ENCODE data around the gene ERC2. TPM values are rescaled to one million over a fixed set of nuclear protein-coding genes. Genes with fewer than 3 reads are reported as not detected.

Gene ERC2
- total RNA-seq, 2 donors from 2014 or later = 0.33 to 1.2 TPM

GRCh38 chr3:55620351-55621025 lies 847.8 kb downstream of the ERC2 start:
- DNase-seq (ENCODE audit: low spot score) (no peak), ATAC-seq (no peak)
- H3K36me3 Mint-ChIP-seq = no peaks in the 10 kb centered on the region
- peaks cover 4% of the 10 kb centered on the region for H3K9me3 Mint-ChIP-seq
- no peak overlapping the region for H3K27ac Mint-ChIP-seq
- H3K27me3 Mint-ChIP-seq = peaks cover 2 to 12% of the 10 kb centered on the region in 2 donors
- no peaks in the 10 kb centered on the region for H3K4me1 Mint-ChIP-seq (ENCODE audit: low read depth in 2 of 2)
- H3K4me3 Mint-ChIP-seq = no peak overlapping the region

GRCh38 chr3:55619046-55619808 lies 849.0 kb downstream of the ERC2 start:
- DNase-seq (ENCODE audit: low spot score) (no peak), ATAC-seq (no peak)
- Mint-ChIP-seq H3K9me3 (peaks cover 3% of the 10 kb centered on the region), H3K27me3 (peaks cover 1 to 12% of the 10 kb centered on the region in 2 donors), H3K4me1 (ENCODE audit: low read depth in 2 of 2) (no peaks in the 10 kb centered on the region), H3K27ac (no peak overlapping the region), H3K4me3 (no peak overlapping the region), H3K36me3 (no peaks in the 10 kb centered on the region)

GRCh38 chr3:55617385-55617784 lies 850.9 kb downstream of the ERC2 start:
- H3K9me3 Mint-ChIP-seq = no peaks in the 10 kb centered on the region
- peaks cover 0 to 12% of the 10 kb centered on the region in 2 donors for H3K27me3 Mint-ChIP-seq
- no peaks in the 10 kb centered on the region for H3K4me1 Mint-ChIP-seq (ENCODE audit: low read depth in 2 of 2)
- H3K27ac Mint-ChIP-seq = no peak overlapping the region
- ATAC-seq = no peak
- no peak for DNase-seq (ENCODE audit: low spot score)
- no peaks in the 10 kb centered on the region for H3K36me3 Mint-ChIP-seq
- H3K4me3 Mint-ChIP-seq = no peak overlapping the region

DNA sequence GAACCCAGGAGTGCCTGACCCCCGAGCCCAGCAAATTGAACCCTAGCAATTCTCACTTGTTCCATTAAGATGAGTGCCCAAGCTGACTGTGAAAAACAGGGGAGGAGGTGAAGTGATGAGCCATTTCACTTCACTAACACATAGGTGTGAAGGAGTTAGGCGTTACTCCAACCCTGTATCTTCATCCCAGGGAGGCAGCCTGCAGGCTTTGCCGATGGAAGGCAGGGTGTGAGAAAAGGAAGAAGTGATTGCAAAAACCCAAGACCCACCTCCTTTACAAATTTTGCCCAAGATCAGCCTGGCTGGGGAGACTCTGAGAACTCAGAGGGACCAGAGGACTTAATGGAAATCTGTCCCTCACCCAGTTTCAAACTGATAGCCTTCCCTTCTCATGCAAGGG lies 851.5 kb downstream of the ERC2 start:
- Mint-ChIP-seq H3K4me3 (no peak overlapping the region), H3K9me3 (no peaks in the 10 kb centered on the region), H3K27me3 (peaks cover 0 to 12% of the 10 kb centered on the region in 2 donors), H3K27ac (no peak overlapping the region), H3K36me3 (no peaks in the 10 kb centered on the region), H3K4me1 (ENCODE audit: low read depth in 2 of 2) (no peaks in the 10 kb centered on the region)
- DNase-seq (ENCODE audit: low spot score) = no peak
- ATAC-seq = no peak

DNA sequence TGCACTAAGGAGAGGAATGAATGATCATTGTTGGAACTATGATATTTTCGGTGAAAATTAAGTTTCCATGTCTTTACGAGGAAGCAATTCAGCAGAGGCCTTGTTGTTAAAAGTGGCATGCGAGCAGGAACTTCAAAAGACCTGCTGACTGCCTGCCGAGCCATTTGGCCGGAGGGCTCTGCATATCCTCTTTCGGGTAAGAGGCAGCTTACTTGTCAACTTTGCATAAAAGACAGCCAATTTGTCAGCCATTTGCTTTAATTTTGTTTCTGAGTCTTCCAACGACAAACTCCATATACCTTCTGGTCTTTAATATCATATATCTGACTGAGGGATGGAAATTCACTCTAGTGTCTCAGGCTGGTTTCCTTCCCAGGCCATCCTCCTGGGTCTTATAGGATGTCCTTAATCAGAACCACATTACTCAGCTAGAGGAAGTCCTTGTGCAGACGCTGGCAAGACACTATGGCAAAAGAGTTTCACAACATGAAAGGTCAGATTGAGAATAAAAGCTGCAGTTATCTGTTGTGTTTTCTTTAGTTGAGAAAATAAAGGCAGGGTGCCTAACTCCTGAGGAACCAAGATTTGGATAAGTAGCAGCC lies 852.5 kb downstream of the ERC2 start:
- no peak for ATAC-seq
- Mint-ChIP-seq H3K36me3 (no peaks in the 10 kb centered on the region), H3K27me3 (peaks cover 0 to 4% of the 10 kb centered on the region in 2 donors), H3K4me1 (ENCODE audit: low read depth in 2 of 2) (no peaks in the 10 kb centered on the region), H3K4me3 (no peak overlapping the region), H3K9me3 (no peaks in the 10 kb centered on the region), H3K27ac (no peak overlapping the region)
- no peak for DNase-seq (ENCODE audit: low spot score)

GRCh38 chr3:55615039-55615693 lies 853.1 kb downstream of the ERC2 start:
- no peak for DNase-seq (ENCODE audit: low spot score)
- Mint-ChIP-seq H3K9me3 (no peaks in the 10 kb centered on the region), H3K27ac (no peak overlapping the region), H3K4me1 (ENCODE audit: low read depth in 2 of 2) (no peaks in the 10 kb centered on the region), H3K4me3 (no peak overlapping the region), H3K27me3 (no peaks in the 10 kb centered on the region), H3K36me3 (no peaks in the 10 kb centered on the region)
- no peak for ATAC-seq

DNA sequence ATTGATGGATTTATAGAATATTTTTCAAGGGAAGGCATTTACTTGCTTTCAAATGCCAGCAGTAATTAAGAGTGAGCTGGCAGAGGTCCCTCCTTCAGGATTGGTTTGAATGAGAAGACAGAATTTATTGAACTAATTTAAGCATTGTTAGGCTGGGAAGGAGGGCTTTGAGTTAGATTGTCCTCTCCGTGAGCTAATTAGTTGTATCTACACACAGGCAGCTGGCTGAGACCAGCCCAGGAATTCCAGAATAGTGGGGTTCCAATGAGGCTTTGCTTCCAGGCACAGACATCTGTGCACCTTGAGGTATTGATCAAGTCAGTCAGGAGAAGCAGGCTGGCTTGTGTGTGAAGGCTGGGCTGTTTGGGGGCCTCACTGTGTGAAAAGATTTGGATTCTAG lies 857.1 kb downstream of the ERC2 start:
- no peak overlapping the region for H3K4me3 Mint-ChIP-seq
- ATAC-seq (no peak), DNase-seq (ENCODE audit: low spot score) (no peak)
- H3K4me1 Mint-ChIP-seq (ENCODE audit: low read depth in 2 of 2) = no peaks in the 10 kb centered on the region
- no peaks in the 10 kb centered on the region for H3K27me3 Mint-ChIP-seq
- H3K36me3 Mint-ChIP-seq = no peaks in the 10 kb centered on the region
- no peak overlapping the region for H3K27ac Mint-ChIP-seq
- peaks cover 5% of the 10 kb centered on the region for H3K9me3 Mint-ChIP-seq

DNA sequence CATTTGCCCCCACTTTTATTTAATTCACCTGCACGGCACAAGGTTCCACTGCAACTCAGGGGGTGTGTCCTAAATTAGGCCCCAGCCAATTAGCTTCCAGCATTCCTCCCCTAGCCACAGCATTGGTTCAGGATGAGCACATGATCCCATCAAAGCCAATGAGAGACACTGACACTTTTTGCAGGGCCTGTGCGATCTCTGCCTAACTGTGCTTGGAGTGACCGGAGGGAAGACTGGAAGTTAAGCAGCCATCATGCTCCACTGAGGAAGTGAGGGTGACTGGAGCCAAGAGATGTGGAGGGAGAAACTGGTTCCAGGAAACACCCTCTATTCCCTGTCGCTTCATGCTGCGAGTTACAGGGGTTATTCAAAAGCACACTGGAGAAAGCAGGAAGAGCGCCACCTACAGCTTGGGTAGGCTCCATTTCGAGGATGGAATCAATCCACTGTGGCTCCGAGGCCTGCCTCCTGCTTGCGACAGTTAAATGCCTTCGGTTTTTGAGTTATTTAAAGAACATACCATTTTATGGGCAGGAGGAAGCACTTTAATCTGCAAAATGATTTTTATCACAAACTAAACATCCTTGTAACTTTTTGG lies 858.9 kb downstream of the ERC2 start:
- peaks cover 5% of the 10 kb centered on the region for H3K9me3 Mint-ChIP-seq
- H3K4me1 Mint-ChIP-seq (ENCODE audit: low read depth in 2 of 2) = no peaks in the 10 kb centered on the region
- ATAC-seq = no peak
- no peaks in the 10 kb centered on the region for H3K27me3 Mint-ChIP-seq
- H3K4me3 Mint-ChIP-seq = no peak overlapping the region
- H3K36me3 Mint-ChIP-seq = no peaks in the 10 kb centered on the region
- no peak overlapping the region for H3K27ac Mint-ChIP-seq
- DNase-seq (ENCODE audit: low spot score) = no peak

- Mint-ChIP-seq H3K36me3 (no peaks in the 10 kb centered on the region), H3K4me3 (no peak overlapping the region), H3K27ac (no peak overlapping the region), H3K4me1 (ENCODE audit: low read depth in 2 of 2) (no peaks in the 10 kb centered on the region), H3K27me3 (no peaks in the 10 kb centered on the region), H3K9me3 (peaks cover 5% of the 10 kb centered on the region)
- DNase-seq (ENCODE audit: low spot score) (no peak), ATAC-seq (no peak)
Observed at GRCh38 chr3:55608301-55608937, 859.8 kb downstream of the ERC2 start.

- no peaks in the 10 kb centered on the region for H3K4me1 Mint-ChIP-seq (ENCODE audit: low read depth in 2 of 2)
- peaks cover 5% of the 10 kb centered on the region for H3K9me3 Mint-ChIP-seq
- H3K27ac Mint-ChIP-seq = no peak overlapping the region
- ATAC-seq (no peak), DNase-seq (ENCODE audit: low spot score) (no peak)
- H3K27me3 Mint-ChIP-seq = no peaks in the 10 kb centered on the region
- no peaks in the 10 kb centered on the region for H3K36me3 Mint-ChIP-seq
- no peak overlapping the region for H3K4me3 Mint-ChIP-seq
Observed at GRCh38 chr3:55607844-55608243, 860.4 kb downstream of the ERC2 start.

DNA sequence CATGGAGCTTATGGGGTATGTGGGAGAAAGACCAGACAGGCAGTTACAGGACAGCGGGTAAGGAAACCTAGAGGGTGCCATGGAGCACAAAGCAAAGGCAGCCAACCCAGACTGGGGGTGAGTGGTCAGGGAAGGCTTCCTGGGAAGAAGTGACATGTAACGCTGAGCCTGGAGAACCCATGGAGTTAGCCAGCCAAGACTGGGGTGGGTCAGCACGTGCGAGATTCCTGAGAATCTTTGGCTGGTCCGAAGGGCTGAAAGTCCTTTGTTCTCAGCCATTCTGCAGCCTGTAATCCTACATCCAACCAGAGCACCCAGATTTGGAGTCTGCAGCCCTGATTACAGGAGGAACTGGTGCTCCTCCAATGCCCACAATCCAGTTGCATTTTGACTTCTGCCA lies 861.1 kb downstream of the ERC2 start:
- Mint-ChIP-seq H3K27ac (no peak overlapping the region), H3K9me3 (peaks cover 5% of the 10 kb centered on the region), H3K36me3 (no peaks in the 10 kb centered on the region), H3K27me3 (peaks cover 0 to under 1% of the 10 kb centered on the region in 2 donors), H3K4me1 (ENCODE audit: low read depth in 2 of 2) (no peaks in the 10 kb centered on the region), H3K4me3 (no peak overlapping the region)
- DNase-seq (ENCODE audit: low spot score) = no peak
- ATAC-seq = no peak

GRCh38 chr3:55605443-55606236 lies 862.6 kb downstream of the ERC2 start:
- Mint-ChIP-seq H3K4me1 (ENCODE audit: low read depth in 2 of 2) (no peaks in the 10 kb centered on the region), H3K36me3 (no peaks in the 10 kb centered on the region), H3K27ac (no peak overlapping the region), H3K4me3 (no peak overlapping the region), H3K9me3 (peaks cover 5% of the 10 kb centered on the region), H3K27me3 (peaks cover 4 to 9% of the 10 kb centered on the region in 2 donors)
- DNase-seq (ENCODE audit: low spot score) (no peak), ATAC-seq (no peak)

DNA sequence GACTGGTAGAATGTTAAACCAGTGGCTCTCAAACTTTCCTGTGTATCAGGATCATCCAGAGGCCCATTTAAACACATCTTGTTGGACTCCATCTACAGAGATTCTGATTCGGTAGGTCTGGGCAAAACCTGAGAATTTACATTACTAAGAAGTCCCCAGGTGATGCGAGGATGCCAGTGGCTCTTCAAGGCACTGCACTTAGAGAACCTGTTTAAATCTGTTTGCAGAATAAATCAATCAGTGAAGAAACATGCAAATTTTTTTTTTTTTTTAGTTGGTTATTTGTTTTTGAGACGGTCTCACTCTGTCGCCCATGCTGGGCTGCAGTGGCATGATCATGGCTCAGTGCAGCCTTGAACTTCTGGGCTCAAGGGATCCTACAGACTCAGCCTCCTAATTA lies 863.4 kb downstream of the ERC2 start:
- H3K27ac Mint-ChIP-seq = no peak overlapping the region
- H3K4me3 Mint-ChIP-seq = no peak overlapping the region
- peaks cover 5% of the 10 kb centered on the region for H3K9me3 Mint-ChIP-seq
- ATAC-seq (no peak), DNase-seq (ENCODE audit: low spot score) (no peak)
- H3K27me3 Mint-ChIP-seq = peaks cover 4 to 9% of the 10 kb centered on the region in 2 donors
- H3K36me3 Mint-ChIP-seq = no peaks in the 10 kb centered on the region
- no peaks in the 10 kb centered on the region for H3K4me1 Mint-ChIP-seq (ENCODE audit: low read depth in 2 of 2)
